GM12878 (cell line): ENCODE results near the gene PODXL2. TPM values are rescaled to one million over a fixed set of nuclear protein-coding genes. Genes with fewer than 3 reads are reported as not detected.

Source experiments
- ATAC-seq: fragments of 200-7000 bp; cut with Tn5 transposase; 3 replicates; pipeline ENCODE4 v1.9.1; 2020; ENCODE audit warnings: mild to moderate bottlenecking, moderate library complexity
- BruUV-seq: library from RNA; stranded (reverse); fragments of 400-500 nt; replicated peaks from 2 replicates; lab custom pipeline; 2021; lab: Mats Ljungman, UMichigan
- CTCF ChIA-PET: fragments of 300-600 bp; sonication (Branson Sonifier 250); formaldehyde crosslinking; extraction: SDS; loops from one replicate; lab custom pipeline; 2021; ENCODE audit warnings: inconsistent platforms; lab: Yijun Ruan, JAX
- POLR2A ChIA-PET: fragments of 350-600 bp; formaldehyde crosslinking; extraction: SDS; loops from one replicate; lab custom pipeline; 2021; ENCODE audit warnings: inconsistent platforms; lab: Charles Lee
- RAD21 ChIA-PET: fragments of 300-600 bp; sonication (Branson Sonifier 250); formaldehyde crosslinking; loops from one replicate; lab custom pipeline; 2023; ENCODE audit warnings: antibody characterized with exemption; ENCODE audit not compliant: unreplicated experiment; lab: Charles Lee
- SMC1A ChIA-PET: fragments of 300-600 bp; sonication (Branson Sonifier 250); formaldehyde crosslinking; loops from one replicate; lab custom pipeline; 2023; ENCODE audit not compliant: unreplicated experiment, uncharacterized antibody; lab: Charles Lee
- DNase-seq: peaks from one replicate; pipeline ENCODE4 v3.0.0-alpha.2; 2011; ENCODE audit warnings: low read depth, low spot score
- FAIRE-seq: peaks from 3 replicates; lab custom pipeline; 2011; peaks lifted over from hg19 to GRCh38; lab: Jason Lieb, UNC
- H2AFZ ChIP-seq: 2 replicates; pipeline ENCODE4 v1.6.0; 2011; ENCODE audit warnings: low read depth, low read length, control low read depth; ENCODE audit not compliant: control insufficient read depth
- H3K27ac ChIP-seq: 2 replicates; pipeline ENCODE4 v1.5.1; 2011; ENCODE audit warnings: control low read depth; ENCODE audit not compliant: control insufficient read depth, insufficient read depth
- H3K27me3 ChIP-seq, 2 experiments: replicated peaks in 1 of 2; 2 replicates each; pipeline versions ENCODE4 v1.6.0 to v1.6.1; 2011; ENCODE audit warnings: low read length in 1 of 2; ENCODE audit not compliant: control insufficient read depth in 2 of 2, insufficient read depth in 2 of 2
- H3K36me3 ChIP-seq, 2 experiments: 2 replicates each; pipeline ENCODE4 v1.5.1; 2011; ENCODE audit warnings: low read length in 1 of 2; ENCODE audit not compliant: control insufficient read depth in 2 of 2, insufficient read depth in 2 of 2
- H3K4me1 ChIP-seq: 2 replicates; pipeline ENCODE4 v1.6.1; 2011; ENCODE audit warnings: mild to moderate bottlenecking, low read length, moderate library complexity, mixed read lengths; ENCODE audit not compliant: control insufficient read depth, insufficient read depth
- H3K4me2 ChIP-seq: 2 replicates; pipeline ENCODE4 v1.6.0; 2011; ENCODE audit warnings: control low read depth; ENCODE audit not compliant: control insufficient read depth, insufficient read depth
- H3K4me3 ChIP-seq: fragments of 200-600 bp; sonication (generic); 2 replicates; pipeline ENCODE4 v1.5.1; 2016
- H3K79me2 ChIP-seq: 2 replicates; pipeline ENCODE4 v1.6.0; 2011; ENCODE audit warnings: low read length; ENCODE audit not compliant: control insufficient read depth, insufficient read depth
- H3K9ac ChIP-seq: 2 replicates; pipeline ENCODE4 v1.8.0; 2011; ENCODE audit warnings: low read length, control low read depth, mixed read lengths; ENCODE audit not compliant: control insufficient read depth, insufficient read depth
- H3K9me3 ChIP-seq: replicated peaks from 3 replicates; pipeline ENCODE4 v1.5.1; 2011; ENCODE audit warnings: mild to moderate bottlenecking, low read length; ENCODE audit not compliant: control insufficient read depth, insufficient read depth
- H4K20me1 ChIP-seq: 2 replicates; pipeline ENCODE4 v1.6.0; 2011; ENCODE audit not compliant: control insufficient read depth, insufficient read depth
- BACH1 ChIP-seq: fragments of 450-650 bp; IDR thresholded peaks from 2 replicates; pipeline ENCODE4 v1.6.1; 2017; ENCODE audit warnings: mild to moderate bottlenecking, borderline replicate concordance
- WGBS: methylation state at CpG from one replicate; pipeline ENCODE4 v1.1.6; 2016; ENCODE audit warnings: low lambda C conversion rate; ENCODE audit not compliant: insufficient replicate concordance, insufficient coverage; ENCODE audit errors: missing lambda C conversion rate; 5-methylcytosine and 5-hydroxymethylcytosine counted together
- in situ Hi-C: fragments of 300-500 bp; cut with MboI; formaldehyde crosslinking; loops from 9 replicates; pipeline ENCODE4 v1.14.3; 2018; ENCODE audit warnings: mixed read lengths
- intact Hi-C: fragments of 100-400 bp; cut with micrococcal nuclease; formaldehyde crosslinking; loops from one replicate; pipeline ENCODE4 v1.14.2; 2022; ENCODE audit not compliant: unreplicated experiment
- polyA plus RNA-seq, 11 experiments: library from polyadenylated mRNA; depleted of rRNA in 4 of 11; unstranded in 6 of 11; stranded (reverse) in 5 of 11; fragments of >200 nt; fragmentation: Nextera tagmentation in 4 of 11; fragmentation: Illumina TruSeq in 1 of 11; extraction: Ambion mirVana in 4 of 11; extraction: Trizol in 1 of 11; gene quantifications; 1 replicate in 1 of 11; 2 replicates in 10 of 11; pipeline versions ENCODE4 v1.2.1 to v1.2.3, GENCODE V29; 2011 to 2016; ENCODE audit warnings: inconsistent platforms in 2 of 11, missing spikeins in 2 of 11, low read depth in 1 of 11
- total RNA-seq, 4 experiments: library from RNA; depleted of rRNA in 3 of 4; stranded (reverse); fragments of >200 nt in 3 of 4; fragmentation: Illumina TruSeq in 1 of 4; extraction: Trizol in 1 of 4; gene quantifications; 2 replicates each; pipeline versions ENCODE4 v1.2.1 to v1.2.3, GENCODE V29; 2013 to 2021
- TF ChIP-seq, protein P1 (sequence below): fragments of 450-650 bp; IDR thresholded peaks from 2 replicates; pipeline ENCODE4 v1.6.1; 2017; ENCODE audit warnings: mild to moderate bottlenecking, moderate library complexity

Gene PODXL2
- total and polyA plus RNA-seq, 10 of the 15 experiments (the other 5 are each of a cell fraction or from before 2014, with no cell fraction given) = 0.03 to 24.4 (median 13.6) TPM; not detected in 2

DNA sequence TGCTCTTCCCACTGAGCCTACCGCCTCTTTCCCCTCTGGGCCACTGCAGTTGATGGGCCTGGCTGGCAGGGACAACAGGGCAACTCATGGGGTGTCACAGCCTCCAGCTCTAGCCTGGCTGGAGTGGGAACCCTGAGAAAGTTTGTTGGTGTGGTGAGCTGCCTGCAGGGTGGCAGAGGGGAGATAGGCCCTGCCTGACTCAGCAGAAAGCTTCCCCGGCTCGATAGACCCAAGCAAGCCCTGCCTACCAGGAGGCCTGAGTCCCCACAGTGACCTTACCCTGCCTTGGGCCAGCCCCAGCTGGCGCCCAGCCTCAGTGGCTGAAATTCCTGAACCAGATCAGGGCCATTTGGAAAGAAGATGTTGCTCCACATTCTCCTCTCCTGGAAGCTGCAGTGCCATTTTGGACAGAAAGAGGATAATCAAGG is 73.2 kb downstream of the PODXL2 start:
- Histone ChIP-seq H4K20me1 (no peaks in the 10 kb centered on the region), H3K27me3 (no peaks in the 10 kb centered on the region), H3K79me2 (no peaks in the 10 kb centered on the region; the same call in none of the 2 replicates), H3K4me1 (peaks cover 7% of the 10 kb centered on the region), H3K4me3 (no peak overlapping the region), H3K4me2 (no peak overlapping the region), H3K36me3 (peaks cover 21 to 44% of the 10 kb centered on the region in 2 experiments; a peak in 3 of 4 replicates), H2AFZ (no peak overlapping the region), H3K9me3 (peaks cover 2% of the 10 kb centered on the region; the same call in 2 of the 3 replicates), H3K27ac (peak overlapping the region; percentile 8; the same call in 1 of the 2 replicates), H3K9ac (no peak overlapping the region)
- FAIRE-seq = no peak
- WGBS = 86% methylated on average over 4 of the region's 4 CpGs
- no TSS peak for BruUV-seq
- ChIA-PET POLR2A (interaction anchor here (0.6 kb wide), 1 partner anchor 178 kb away, joined by 3 read pairs; no protein-coding TSS in a partner anchor), CTCF (no interaction called here), RAD21 (interaction anchor here (0.7 kb wide), 1 partner anchor 120 kb away, joined by 3 read pairs; the partner anchor contains the start of gene MGLL), SMC1A (no interaction called here)
- TF ChIP-seq, protein P1, sequence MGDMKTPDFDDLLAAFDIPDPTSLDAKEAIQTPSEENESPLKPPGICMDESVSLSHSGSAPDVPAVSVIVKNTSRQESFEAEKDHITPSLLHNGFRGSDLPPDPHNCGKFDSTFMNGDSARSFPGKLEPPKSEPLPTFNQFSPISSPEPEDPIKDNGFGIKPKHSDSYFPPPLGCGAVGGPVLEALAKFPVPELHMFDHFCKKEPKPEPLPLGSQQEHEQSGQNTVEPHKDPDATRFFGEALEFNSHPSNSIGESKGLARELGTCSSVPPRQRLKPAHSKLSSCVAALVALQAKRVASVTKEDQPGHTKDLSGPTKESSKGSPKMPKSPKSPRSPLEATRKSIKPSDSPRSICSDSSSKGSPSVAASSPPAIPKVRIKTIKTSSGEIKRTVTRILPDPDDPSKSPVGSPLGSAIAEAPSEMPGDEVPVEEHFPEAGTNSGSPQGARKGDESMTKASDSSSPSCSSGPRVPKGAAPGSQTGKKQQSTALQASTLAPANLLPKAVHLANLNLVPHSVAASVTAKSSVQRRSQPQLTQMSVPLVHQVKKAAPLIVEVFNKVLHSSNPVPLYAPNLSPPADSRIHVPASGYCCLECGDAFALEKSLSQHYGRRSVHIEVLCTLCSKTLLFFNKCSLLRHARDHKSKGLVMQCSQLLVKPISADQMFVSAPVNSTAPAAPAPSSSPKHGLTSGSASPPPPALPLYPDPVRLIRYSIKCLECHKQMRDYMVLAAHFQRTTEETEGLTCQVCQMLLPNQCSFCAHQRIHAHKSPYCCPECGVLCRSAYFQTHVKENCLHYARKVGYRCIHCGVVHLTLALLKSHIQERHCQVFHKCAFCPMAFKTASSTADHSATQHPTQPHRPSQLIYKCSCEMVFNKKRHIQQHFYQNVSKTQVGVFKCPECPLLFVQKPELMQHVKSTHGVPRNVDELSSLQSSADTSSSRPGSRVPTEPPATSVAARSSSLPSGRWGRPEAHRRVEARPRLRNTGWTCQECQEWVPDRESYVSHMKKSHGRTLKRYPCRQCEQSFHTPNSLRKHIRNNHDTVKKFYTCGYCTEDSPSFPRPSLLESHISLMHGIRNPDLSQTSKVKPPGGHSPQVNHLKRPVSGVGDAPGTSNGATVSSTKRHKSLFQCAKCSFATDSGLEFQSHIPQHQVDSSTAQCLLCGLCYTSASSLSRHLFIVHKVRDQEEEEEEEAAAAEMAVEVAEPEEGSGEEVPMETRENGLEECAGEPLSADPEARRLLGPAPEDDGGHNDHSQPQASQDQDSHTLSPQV = no peak
- TF ChIP-seq BACH1 = no peak
- intact Hi-C loops (no loop called here), in situ Hi-C loops (no loop called here)
- no peak for DNase-seq
- ATAC-seq = no peak
